HG03442 (cell line): Measurements from ENCODE around the gene EPHB1.

Source experiments
- ATAC-seq: cut with Tn5 transposase; IDR thresholded peaks from one replicate; pipeline ENCODE4 v1.9.1; 2021; ENCODE audit warnings: mild to moderate bottlenecking, moderate library complexity; ENCODE audit not compliant: unreplicated experiment

The EPHB1 gene

GRCh38 chr3:134903837-134904236, 108.8 kb downstream of the EPHB1 start:
- ATAC-seq: peak; percentile 31

DNA sequence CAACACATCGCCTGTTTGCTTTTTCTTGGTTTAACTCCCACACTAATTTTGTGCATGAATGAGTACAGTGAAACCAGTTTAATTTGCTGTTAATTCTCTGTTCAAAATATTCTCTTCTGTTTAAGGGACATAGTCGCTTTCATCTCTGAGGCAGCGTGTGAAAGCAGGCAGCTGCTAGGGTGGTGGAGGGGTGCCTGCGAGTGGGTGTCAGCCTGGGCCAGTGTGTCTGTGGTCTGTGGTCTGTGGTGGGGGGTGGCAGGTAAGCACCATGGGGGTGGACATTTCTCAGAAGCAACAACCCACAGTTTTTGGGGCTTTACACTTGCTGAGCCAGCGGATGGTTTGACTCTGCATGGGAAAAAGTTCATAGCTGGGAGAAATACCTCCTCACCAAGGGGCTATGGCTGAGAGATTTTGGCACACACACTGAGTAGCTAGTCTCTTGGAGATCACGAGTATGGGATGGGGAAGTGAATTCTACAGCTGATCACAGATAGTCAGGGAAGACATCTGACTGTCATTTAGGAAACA, 109.2 kb downstream of the EPHB1 start:
- ATAC-seq: peak; percentile 90

- peak; percentile 25 for ATAC-seq
Observed at GRCh38 chr3:134904776-134905646, 110.0 kb downstream of the EPHB1 start.

DNA sequence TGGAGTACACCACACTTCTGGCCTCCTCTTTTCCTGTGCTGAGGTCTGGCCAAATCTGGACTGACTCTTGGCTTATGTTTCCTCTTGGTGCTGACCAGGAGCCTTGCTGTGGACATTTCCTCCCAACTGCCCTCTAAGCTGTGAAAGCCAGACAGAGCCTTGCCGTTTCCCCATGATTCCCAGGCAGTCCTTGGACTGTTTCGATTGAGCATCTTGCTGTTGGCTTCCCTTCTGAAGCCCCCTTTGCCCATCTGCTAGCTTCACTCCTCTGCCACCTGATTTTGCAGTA, 110.5 kb downstream of the EPHB1 start:
- no peak for ATAC-seq

GRCh38 chr3:134908271-134908670, 113.2 kb downstream of the EPHB1 start:
- ATAC-seq: no peak

GRCh38 chr3:134910026-134910425, 115.0 kb downstream of the EPHB1 start:
- ATAC-seq: no peak

DNA sequence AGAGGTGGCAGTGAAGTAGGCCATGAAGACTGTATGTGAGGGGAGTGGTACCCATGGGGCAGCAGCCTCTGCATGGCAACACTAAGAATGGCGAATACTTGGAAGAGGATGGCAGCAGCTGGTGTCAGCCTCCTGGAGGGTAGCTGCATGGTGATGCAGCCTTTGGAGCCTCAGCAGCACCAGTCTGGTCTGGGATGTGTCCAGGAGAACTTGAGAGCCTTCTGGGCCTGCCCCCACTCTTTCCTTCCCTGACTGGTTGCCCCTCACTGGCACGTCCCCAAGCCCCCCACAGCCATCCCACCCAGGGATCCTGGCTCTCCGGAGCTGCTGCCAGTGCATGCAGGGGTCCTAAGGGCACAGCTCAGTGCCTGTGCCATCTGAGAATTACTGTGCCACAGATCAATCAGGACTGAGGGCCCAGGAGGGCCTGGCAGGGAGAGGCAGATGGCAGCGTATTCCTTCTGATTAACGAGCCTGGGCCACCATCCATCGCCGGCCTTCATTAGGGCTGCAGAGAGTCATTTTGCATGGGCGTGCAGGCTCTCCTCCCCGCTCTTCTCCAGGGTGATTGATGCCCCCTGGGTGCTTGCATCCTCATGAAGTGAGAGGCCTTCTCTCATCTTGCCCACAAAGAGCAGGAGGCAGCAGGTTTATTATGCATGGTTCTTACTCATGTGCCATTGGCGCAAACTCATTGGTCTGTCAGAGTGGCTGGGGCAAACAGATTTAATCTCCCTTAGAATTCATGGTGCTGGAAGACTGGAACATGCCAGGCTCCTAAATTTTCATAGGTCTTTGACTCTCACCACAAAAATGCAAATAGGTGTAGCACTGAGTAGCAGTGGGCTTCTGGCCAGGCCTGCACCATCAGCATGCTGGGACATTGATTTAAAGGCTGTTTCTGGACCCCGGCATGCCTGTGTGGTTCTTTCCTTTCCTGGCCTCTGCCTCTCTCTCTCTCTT, 116.8 kb downstream of the EPHB1 start:
- no peak for ATAC-seq

GRCh38 chr3:134916276-134916961, 121.4 kb downstream of the EPHB1 start:
- no peak for ATAC-seq

DNA sequence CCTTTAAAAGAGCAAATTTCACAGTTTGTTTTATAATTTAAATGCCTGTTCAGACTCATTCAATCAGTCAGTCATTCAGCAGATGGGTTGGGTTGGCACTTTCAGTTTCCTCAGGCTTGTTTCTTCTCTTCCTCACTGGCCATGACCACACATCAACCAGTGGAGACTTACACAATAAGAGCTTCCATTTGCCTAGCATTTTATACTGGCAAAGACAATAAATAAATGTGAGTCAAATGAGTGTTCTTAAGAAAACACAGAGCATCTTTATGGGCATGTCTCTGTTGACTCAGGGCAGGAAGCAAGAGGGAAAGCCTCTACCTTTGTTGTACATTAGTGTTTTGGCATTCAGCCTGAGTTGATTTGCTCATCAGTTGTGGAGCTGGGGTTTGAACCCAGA, 122.6 kb downstream of the EPHB1 start:
- no peak for ATAC-seq

GRCh38 chr3:134918441-134918840, 123.4 kb downstream of the EPHB1 start:
- peak; percentile 95 for ATAC-seq

GRCh38 chr3:134922101-134922500, 127.0 kb downstream of the EPHB1 start:
- no peak for ATAC-seq

DNA sequence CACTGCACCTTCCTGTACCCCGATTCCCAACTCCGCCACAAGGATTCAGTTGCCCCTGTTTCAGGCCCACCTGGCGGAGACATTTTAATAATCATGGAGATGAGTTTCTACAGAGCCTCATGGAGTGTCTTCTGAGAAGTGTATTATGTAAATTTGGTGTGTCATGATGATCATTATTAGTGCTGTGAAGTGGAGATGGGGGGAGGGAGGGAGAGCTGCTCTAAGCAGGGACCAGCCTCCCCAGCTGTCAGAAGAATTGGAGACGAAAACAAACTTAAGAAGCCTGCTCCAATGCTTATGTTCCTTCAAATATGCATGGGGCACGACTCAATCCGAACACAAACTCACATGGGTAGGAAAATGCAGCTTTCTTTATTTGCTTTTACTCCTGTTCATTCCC, 127.8 kb downstream of the EPHB1 start:
- ATAC-seq: no peak

- ATAC-seq: no peak
Observed at GRCh38 chr3:134923286-134923685, 128.2 kb downstream of the EPHB1 start.

DNA sequence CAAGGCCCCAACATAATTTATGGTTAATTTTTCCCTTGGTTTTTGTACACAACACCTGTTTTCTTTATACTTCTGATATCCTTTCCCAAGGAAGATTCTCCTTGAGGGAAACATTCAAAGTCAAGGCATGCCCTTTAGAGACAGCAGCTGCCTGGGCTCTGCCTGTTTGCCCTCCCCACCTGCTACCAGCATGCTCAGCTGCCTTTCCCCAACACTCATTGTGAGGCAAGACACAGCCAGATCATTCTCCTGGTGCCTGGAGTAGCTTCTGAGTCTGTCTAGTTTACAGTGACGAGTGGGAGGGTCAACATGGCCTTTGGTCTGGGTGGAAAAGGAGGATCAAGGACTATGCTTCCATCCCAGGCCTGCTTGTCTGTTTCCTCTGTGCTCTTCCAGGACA, 132.5 kb downstream of the EPHB1 start:
- ATAC-seq: no peak

DNA sequence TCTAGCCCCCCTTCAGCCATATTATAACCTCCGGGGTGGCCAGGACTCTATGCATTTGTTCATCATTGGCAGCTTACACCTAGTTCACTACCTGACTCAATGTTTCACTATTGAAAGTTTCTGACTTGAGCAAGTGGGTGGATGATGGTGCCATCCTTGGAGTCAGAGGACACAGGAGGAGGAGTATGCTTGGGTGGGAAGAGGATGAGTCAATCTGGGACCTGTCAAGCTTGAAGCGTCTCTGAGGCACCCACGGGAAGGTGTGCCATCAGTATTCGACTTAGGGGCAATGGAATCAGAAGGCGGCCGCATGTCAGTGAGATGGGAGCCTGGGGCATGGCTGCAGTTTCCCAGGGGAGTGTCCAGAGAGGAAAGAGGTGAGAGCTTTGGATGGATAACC, 133.3 kb downstream of the EPHB1 start:
- no peak for ATAC-seq

GRCh38 chr3:134928819-134929218, 133.8 kb downstream of the EPHB1 start:
- no peak for ATAC-seq

GRCh38 chr3:134929976-134930375, 134.9 kb downstream of the EPHB1 start:
- ATAC-seq: peak; percentile 77

GRCh38 chr3:134931045-134931785, 136.2 kb downstream of the EPHB1 start:
- ATAC-seq: no peak

DNA sequence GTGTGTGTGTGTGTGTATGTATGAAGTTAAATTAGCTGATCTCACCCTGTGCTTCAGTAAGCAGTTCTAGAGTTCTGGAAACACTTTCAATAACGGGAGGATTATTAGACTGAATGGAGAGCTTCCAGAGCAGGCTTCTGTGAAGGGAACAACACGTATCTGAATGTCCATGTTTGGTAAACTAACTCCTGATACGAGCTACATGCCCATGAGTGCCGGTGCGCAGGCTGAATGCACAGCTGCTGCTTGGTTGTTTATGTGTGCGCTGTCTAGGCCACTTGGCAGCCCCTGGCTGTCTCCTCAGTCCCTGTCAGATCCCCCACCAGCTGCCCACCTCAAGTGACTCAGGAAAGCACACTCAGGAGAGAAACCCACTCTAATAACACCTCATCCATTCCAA, 137.0 kb downstream of the EPHB1 start:
- no peak for ATAC-seq

GRCh38 chr3:134933997-134934396, 138.9 kb downstream of the EPHB1 start:
- ATAC-seq: no peak
